Glutamatergic neuron (in vitro differentiated cells): ENCODE results near the gene CHN1. TPM values are rescaled to one million over a fixed set of nuclear protein-coding genes. Genes with fewer than 3 reads are reported as not detected.

Experiments used
- DNase-seq: peaks from one replicate; pipeline ENCODE4 v3.0.0; 2022
- H3K27ac Mint-ChIP-seq: one replicate; pipeline ENCODE4 v1.8.0; 2020; ENCODE audit warnings: mild to moderate bottlenecking, mixed read lengths, inconsistent platforms; ENCODE audit not compliant: unreplicated experiment
- H3K27me3 Mint-ChIP-seq: one replicate; pipeline ENCODE4 v1.8.0; 2020; ENCODE audit warnings: mild to moderate bottlenecking, moderate library complexity, mixed read lengths, inconsistent platforms; ENCODE audit not compliant: unreplicated experiment
- H3K36me3 Mint-ChIP-seq: one replicate; pipeline ENCODE4 v1.8.0; 2020; ENCODE audit warnings: mild to moderate bottlenecking, mixed read lengths, inconsistent platforms; ENCODE audit not compliant: unreplicated experiment
- H3K4me1 Mint-ChIP-seq: one replicate; pipeline ENCODE4 v1.8.0; 2020; ENCODE audit warnings: mild to moderate bottlenecking, low read depth, mixed read lengths, inconsistent platforms; ENCODE audit not compliant: unreplicated experiment
- H3K4me3 Mint-ChIP-seq: one replicate; pipeline ENCODE4 v1.8.0; 2020; ENCODE audit warnings: mild to moderate bottlenecking, mixed read lengths, inconsistent platforms; ENCODE audit not compliant: unreplicated experiment
- H3K9me3 Mint-ChIP-seq: one replicate; pipeline ENCODE4 v1.8.0; 2020; ENCODE audit warnings: mild to moderate bottlenecking, moderate library complexity, mixed read lengths, inconsistent platforms; ENCODE audit not compliant: unreplicated experiment
- CTCF ChIP-seq: fragments of 200-600 bp; sonication (generic); IDR thresholded peaks from one replicate; pipeline ENCODE4 v1.5.0; 2021; ENCODE audit not compliant: partially characterized antibody, unreplicated experiment
- total RNA-seq: library from RNA; stranded (reverse); fragmentation: NEBNext Ultra II Directional; extraction: Animal tissue kit (Norgen Biotek cat#: 25700); gene quantifications from one replicate; pipeline ENCODE4 v1.2.1, GENCODE V29; 2021; ENCODE audit not compliant: unreplicated experiment

CHN1 gene
- total RNA-seq, 1 donor from 2014 or later = 212 TPM

GRCh38 chr2:174925046-174925784 lies 80.0 kb downstream of the CHN1 start:
- no peak for TF ChIP-seq CTCF

GRCh38 chr2:174924061-174924693 lies 81.0 kb downstream of the CHN1 start:
- H3K36me3 Mint-ChIP-seq = no peaks in the 10 kb centered on the region
- H3K4me3 Mint-ChIP-seq = no peak overlapping the region
- H3K27ac Mint-ChIP-seq = no peak overlapping the region
- no peak for TF ChIP-seq CTCF
- peaks cover 5% of the 10 kb centered on the region for H3K9me3 Mint-ChIP-seq
- DNase-seq = no peak
- H3K27me3 Mint-ChIP-seq = no peaks in the 10 kb centered on the region
- no peaks in the 10 kb centered on the region for H3K4me1 Mint-ChIP-seq

More at GRCh38 chr2:174925046-174925784, 80.0 kb downstream of the CHN1 start:
- Mint-ChIP-seq H3K4me1 (no peaks in the 10 kb centered on the region), H3K4me3 (no peak overlapping the region), H3K27ac (peak overlapping the region; percentile 53), H3K9me3 (peaks cover 5% of the 10 kb centered on the region), H3K27me3 (no peaks in the 10 kb centered on the region), H3K36me3 (peaks cover 3% of the 10 kb centered on the region)
- DNase-seq = no peak

GRCh38 chr2:174919947-174920595 lies 85.1 kb downstream of the CHN1 start:
- Mint-ChIP-seq H3K36me3 (no peaks in the 10 kb centered on the region), H3K4me1 (no peaks in the 10 kb centered on the region), H3K27me3 (no peaks in the 10 kb centered on the region), H3K9me3 (no peaks in the 10 kb centered on the region), H3K27ac (no peak overlapping the region), H3K4me3 (no peak overlapping the region)
- no peak for TF ChIP-seq CTCF
- DNase-seq = no peak

GRCh38 chr2:174918886-174919526 lies 86.2 kb downstream of the CHN1 start:
- H3K9me3 Mint-ChIP-seq = no peaks in the 10 kb centered on the region
- H3K4me1 Mint-ChIP-seq = no peaks in the 10 kb centered on the region
- H3K27me3 Mint-ChIP-seq = no peaks in the 10 kb centered on the region
- no peak for TF ChIP-seq CTCF
- no peak overlapping the region for H3K27ac Mint-ChIP-seq
- no peak overlapping the region for H3K4me3 Mint-ChIP-seq
- no peak for DNase-seq
- H3K36me3 Mint-ChIP-seq = no peaks in the 10 kb centered on the region
